Panc1 (cell line): Measurements from ENCODE around the gene SALL4.

Experiments
- TCF7L2 ChIP-seq: IDR thresholded peaks from 2 replicates; pipeline ENCODE4 v1.6.1; 2011; ENCODE audit warnings: mild to moderate bottlenecking, low read depth, low read length, inconsistent platforms
- TF ChIP-seq, protein P1 (sequence below): fragments of 450-650 bp; IDR thresholded peaks from 2 replicates; pipeline ENCODE4 v1.5.1; 2017; ENCODE audit warnings: mild to moderate bottlenecking

GRCh38 chr20:51818479-51819008 lies 16.2 kb upstream of the SALL4 start:
- TF ChIP-seq, protein P1, sequence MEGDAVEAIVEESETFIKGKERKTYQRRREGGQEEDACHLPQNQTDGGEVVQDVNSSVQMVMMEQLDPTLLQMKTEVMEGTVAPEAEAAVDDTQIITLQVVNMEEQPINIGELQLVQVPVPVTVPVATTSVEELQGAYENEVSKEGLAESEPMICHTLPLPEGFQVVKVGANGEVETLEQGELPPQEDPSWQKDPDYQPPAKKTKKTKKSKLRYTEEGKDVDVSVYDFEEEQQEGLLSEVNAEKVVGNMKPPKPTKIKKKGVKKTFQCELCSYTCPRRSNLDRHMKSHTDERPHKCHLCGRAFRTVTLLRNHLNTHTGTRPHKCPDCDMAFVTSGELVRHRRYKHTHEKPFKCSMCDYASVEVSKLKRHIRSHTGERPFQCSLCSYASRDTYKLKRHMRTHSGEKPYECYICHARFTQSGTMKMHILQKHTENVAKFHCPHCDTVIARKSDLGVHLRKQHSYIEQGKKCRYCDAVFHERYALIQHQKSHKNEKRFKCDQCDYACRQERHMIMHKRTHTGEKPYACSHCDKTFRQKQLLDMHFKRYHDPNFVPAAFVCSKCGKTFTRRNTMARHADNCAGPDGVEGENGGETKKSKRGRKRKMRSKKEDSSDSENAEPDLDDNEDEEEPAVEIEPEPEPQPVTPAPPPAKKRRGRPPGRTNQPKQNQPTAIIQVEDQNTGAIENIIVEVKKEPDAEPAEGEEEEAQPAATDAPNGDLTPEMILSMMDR: no peak
- no peak for TF ChIP-seq TCF7L2
